Cardiac fibroblast (primary cell): ENCODE results near the gene NSUN6.
A peak's percentile ranks its signal among the peaks of the same experiment; 100 is the strongest.

ENCODE experiments used
- DNase-seq, 2 donors: peaks; one replicate each; pipeline versions ENCODE4 v3.0.0 to v3.0.0-alpha.2; 2010; ENCODE audit warnings: low read depth in 2 of 2
- H3K4me3 ChIP-seq, 2 donors: replicated peaks in 1 of 2; 1 replicate in 1 of 2; 2 replicates in 1 of 2; pipeline ENCODE4 v1.5.1; 2011; ENCODE audit warnings: low read depth in 2 of 2, low read length in 2 of 2, mild to moderate bottlenecking in 2 of 2, moderate library complexity in 1 of 2
- TF ChIP-seq, protein P1 (sequence below): IDR thresholded peaks from one replicate; pipeline ENCODE4 v1.5.1; 2011; ENCODE audit warnings: low read depth, mild to moderate bottlenecking, low read length, inconsistent platforms

NSUN6 gene

DNA sequence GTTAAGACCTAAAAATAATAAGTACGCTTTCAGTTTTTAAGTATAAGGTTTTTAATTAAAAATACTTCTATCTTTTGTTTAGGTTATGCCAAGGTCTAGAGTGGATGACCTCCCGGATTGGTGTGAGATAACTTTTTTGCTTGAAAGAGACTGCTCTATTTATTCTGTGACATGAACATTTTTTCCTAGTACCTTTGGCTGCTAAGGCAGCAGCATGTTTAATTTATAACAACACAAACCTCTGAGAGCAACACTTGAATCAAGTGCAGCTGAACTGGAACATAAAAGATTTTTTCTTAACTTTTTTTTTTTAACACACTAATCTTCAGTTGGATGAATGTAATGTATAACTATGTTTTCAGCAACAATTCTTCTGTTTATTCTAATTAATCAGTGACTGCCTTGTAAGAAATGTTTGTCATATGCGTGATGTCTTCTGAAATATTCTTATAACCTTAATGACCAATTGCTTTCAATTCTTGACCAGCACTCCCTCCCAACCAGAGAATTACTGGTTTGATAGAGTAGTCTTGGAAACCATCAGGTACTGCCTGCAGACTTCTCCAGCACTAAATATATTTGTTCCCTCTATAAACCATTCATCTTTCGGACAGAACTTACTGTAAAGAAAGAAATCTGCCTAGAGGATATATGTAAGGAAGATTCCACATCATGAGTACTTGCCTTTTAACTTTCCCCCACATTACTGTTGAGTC, 23.9 kb upstream of the NSUN6 start:
- H3K4me3 ChIP-seq, result no peak overlapping the region
- no peak for DNase-seq
- TF ChIP-seq, protein P1, sequence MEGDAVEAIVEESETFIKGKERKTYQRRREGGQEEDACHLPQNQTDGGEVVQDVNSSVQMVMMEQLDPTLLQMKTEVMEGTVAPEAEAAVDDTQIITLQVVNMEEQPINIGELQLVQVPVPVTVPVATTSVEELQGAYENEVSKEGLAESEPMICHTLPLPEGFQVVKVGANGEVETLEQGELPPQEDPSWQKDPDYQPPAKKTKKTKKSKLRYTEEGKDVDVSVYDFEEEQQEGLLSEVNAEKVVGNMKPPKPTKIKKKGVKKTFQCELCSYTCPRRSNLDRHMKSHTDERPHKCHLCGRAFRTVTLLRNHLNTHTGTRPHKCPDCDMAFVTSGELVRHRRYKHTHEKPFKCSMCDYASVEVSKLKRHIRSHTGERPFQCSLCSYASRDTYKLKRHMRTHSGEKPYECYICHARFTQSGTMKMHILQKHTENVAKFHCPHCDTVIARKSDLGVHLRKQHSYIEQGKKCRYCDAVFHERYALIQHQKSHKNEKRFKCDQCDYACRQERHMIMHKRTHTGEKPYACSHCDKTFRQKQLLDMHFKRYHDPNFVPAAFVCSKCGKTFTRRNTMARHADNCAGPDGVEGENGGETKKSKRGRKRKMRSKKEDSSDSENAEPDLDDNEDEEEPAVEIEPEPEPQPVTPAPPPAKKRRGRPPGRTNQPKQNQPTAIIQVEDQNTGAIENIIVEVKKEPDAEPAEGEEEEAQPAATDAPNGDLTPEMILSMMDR, result no peak

DNA sequence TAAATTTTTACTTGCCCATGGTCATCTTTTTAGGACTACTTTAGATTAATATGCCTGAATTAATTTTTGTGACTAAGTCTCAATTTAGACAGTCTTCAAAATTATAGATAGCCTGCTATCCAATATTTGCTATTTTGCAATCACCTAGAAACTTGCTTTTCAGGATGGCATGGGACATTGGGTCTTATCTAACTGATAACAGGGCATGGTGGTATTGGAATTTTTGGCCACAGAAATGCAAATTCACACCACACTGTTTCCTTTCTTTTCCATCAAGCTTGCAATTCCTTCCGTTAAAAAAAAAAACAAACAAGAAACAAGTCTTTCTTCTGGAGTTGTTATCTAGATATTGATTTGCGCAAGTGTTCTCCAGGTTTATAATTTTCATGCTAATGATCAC, 16.6 kb upstream of the NSUN6 start:
- DNase-seq, result no peak
- TF ChIP-seq, protein P1, result no peak

DNA sequence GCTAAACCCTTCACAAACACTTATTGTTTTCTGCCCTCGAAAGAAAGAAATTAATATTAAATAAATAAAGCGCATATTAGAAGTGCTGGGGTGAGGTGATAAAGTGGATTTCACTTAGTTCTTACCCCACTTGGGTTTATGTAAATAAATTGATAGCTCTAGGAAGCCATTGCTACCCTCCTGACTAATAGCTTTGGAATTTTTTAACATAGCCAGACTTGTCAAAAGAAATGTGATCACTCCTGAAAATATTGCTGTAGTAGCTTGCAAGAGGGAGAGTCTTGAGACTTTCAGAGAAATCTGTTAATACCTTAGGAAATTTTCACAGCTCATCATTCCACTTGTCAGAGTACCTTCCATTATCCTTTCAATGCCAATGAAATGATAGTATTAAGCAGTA, 15.4 kb upstream of the NSUN6 start:
- no peak overlapping the region for H3K4me3 ChIP-seq
- DNase-seq, result peak; percentile 64 to 74
- TF ChIP-seq, protein P1, result no peak

More for the DNA sequence above, 16.6 kb upstream of the NSUN6 start:
- H3K4me3 ChIP-seq, result no peak overlapping the region

DNA sequence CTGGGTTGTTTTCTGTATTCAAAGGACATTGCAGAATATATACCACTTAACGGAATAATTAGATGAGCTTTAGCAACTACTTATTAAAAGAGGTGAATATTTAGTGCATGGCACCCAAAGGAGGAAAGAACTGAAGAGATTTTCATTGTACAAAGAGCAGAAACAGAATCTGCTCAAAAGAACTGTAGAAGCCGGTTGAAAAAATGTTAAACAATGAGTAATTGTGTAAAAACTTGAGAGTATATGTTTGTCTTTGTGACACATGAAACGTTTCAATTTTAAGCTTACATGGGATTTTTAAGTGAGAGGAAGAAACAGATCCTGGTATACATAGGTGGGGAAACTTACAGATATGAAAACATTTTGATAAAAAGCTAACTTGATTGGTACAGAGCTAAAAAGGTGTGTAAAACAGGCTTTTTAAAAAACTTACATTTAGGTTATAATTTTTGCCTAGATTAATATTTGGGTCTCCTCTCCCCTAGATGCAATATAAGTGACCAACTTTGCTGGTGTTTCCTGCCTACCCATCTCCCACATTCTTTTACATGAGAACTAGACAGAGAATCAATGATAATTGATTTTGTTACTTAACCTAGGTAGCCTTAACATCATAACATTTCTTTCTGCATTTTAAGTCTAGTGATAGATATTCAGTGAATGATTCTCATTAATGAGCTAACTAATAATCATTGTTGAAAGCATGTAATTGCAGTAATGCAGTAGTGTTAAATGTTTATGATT, 14.6 kb upstream of the NSUN6 start:
- H3K4me3 ChIP-seq, result no peak overlapping the region
- DNase-seq, result peak in 1 of 2 donors; percentile 53

DNA sequence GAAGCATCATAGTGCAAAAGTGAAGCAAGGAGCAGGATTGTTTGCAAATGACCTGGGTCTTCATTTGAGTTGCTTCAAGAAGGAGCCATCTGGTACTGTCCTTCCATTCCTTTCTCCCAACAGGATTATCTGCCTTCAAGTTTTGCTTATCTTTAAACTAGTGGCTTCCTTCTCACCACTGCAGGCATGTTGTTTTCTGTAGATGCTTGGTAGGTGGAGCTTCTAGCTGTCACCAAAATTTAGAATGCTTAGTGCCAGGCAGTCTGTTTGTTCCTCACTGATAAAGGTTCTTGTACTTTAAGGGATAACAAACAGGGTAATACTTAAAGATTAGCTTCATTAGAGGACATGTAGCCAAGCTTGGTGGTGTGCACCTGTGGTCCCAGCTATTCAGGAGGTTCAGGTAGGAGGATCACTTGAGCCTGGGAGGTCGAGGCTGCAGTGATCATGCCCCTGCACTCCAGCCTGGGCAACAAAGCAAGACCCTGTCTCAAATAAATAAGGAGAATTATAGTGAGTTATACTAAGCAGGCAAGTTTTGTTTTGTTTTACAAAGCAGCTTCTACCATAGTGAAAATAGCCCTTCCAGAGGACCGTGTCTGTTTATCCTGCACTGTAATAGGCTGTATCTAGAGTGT, 13.6 kb upstream of the NSUN6 start:
- no peak for DNase-seq
- TF ChIP-seq, protein P1, result no peak
- no peak overlapping the region for H3K4me3 ChIP-seq

More for the DNA sequence above, 14.6 kb upstream of the NSUN6 start:
- TF ChIP-seq, protein P1, result no peak

DNA sequence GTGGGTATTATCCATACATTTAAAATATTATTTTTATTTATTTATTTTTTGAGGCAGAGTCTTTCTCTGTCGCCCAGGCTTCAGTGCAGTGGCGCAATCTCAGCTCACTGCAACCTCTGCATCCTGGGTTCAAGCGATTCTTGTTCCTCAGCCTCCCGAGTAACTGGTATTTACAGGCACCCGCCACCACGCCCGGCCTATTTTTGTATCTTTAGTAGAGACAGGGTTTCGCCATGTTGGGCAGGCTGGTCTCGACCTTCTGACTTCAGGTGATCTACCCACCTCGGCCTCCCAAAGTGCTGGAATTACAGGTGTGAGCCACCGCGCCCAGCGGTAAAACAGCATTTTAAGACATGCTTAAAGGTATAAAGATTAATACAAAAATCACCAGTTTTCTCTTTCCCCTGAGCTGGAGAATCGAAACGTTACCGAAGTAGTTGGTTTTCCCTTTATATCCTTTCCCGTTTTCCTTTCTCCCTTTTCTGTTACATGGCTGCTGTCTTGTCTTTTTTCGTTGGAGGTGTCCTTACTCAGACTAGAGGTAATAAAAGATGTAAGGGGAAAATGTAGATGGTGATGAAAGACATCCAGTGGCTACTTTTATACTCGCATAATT, 9.5 kb upstream of the NSUN6 start:
- DNase-seq, result no peak
- peak overlapping the region; percentile 87 to 98 for H3K4me3 ChIP-seq
- TF ChIP-seq, protein P1, result no peak
